OCI-LY1 (cell line): ENCODE measurements around the gene SUGCT.

Experiments
- H2AFZ ChIP-seq: fragments of 200-600 bp; sonication (generic), shearing (Covaris generic); 2 replicates; pipeline ENCODE4 v1.6.0; 2014; ENCODE audit warnings: antibody characterized with exemption, mild to moderate bottlenecking, low read length
- H3F3A ChIP-seq: fragments of 200-600 bp; sonication (generic), shearing (Covaris generic); 2 replicates; pipeline ENCODE4 v1.6.0; 2014; ENCODE audit warnings: mild to moderate bottlenecking, antibody characterized with exemption, low read length, moderate library complexity; ENCODE audit not compliant: insufficient read depth
- H3K27ac ChIP-seq: fragments of 200-600 bp; sonication (generic); 2 replicates; pipeline ENCODE4 v1.5.1; 2014; ENCODE audit warnings: low read length, mixed run types, mild to moderate bottlenecking, low read depth; ENCODE audit not compliant: poor library complexity, severe bottlenecking
- H3K27me3 ChIP-seq: fragments of 200-600 bp; sonication (generic); 2 replicates; pipeline ENCODE4 v1.6.0; 2014; ENCODE audit warnings: antibody characterized with exemption, mild to moderate bottlenecking, low read length, moderate library complexity; ENCODE audit not compliant: insufficient read depth
- H3K36me3 ChIP-seq: fragments of 200-600 bp; sonication (generic); 2 replicates; pipeline ENCODE4 v1.6.1; 2014; ENCODE audit warnings: mild to moderate bottlenecking, antibody characterized with exemption, low read length, moderate library complexity, mixed read lengths; ENCODE audit not compliant: insufficient read depth
- H3K4me1 ChIP-seq: fragments of 200-600 bp; sonication (generic); 2 replicates; pipeline ENCODE4 v1.5.1; 2014; ENCODE audit warnings: mild to moderate bottlenecking, low read length, moderate library complexity; ENCODE audit not compliant: insufficient read depth, severe bottlenecking
- H3K4me2 ChIP-seq: fragments of 200-600 bp; sonication (generic), shearing (Covaris generic); 2 replicates; pipeline ENCODE4 v1.6.1; 2014; ENCODE audit warnings: low read length
- H3K4me3 ChIP-seq: fragments of 200-600 bp; sonication (generic); 2 replicates; pipeline ENCODE4 v1.5.1; 2014; ENCODE audit warnings: low read length, low read depth, mild to moderate bottlenecking, mixed read lengths; ENCODE audit not compliant: poor library complexity, severe bottlenecking
- H3K79me2 ChIP-seq: fragments of 200-600 bp; shearing (Covaris generic); 2 replicates; pipeline ENCODE4 v1.6.1; 2016; ENCODE audit warnings: mixed run types, low read length, mixed read lengths; ENCODE audit not compliant: insufficient read depth
- H3K9ac ChIP-seq: fragments of 200-600 bp; sonication (generic), shearing (Covaris generic); 2 replicates; pipeline ENCODE4 v1.6.1; 2014; ENCODE audit warnings: mild to moderate bottlenecking, low read length, mixed read lengths
- H3K9me2 ChIP-seq: fragments of 200-600 bp; sonication (generic), shearing (Covaris generic); 2 replicates; pipeline ENCODE4 v1.6.1; 2014; ENCODE audit warnings: low read depth, mild to moderate bottlenecking, low read length, mixed read lengths
- H3K9me3 ChIP-seq: fragments of 200-600 bp; shearing (Covaris generic); 2 replicates; pipeline ENCODE4 v1.6.1; 2014; ENCODE audit warnings: low read length, mixed read lengths
- H4K20me1 ChIP-seq: fragments of 200-600 bp; sonication (generic), shearing (Covaris generic); 2 replicates; pipeline ENCODE4 v1.6.0; 2016; ENCODE audit warnings: mild to moderate bottlenecking, low read length; ENCODE audit not compliant: insufficient read depth
- EZH2 ChIP-seq: fragments of 200-600 bp; sonication (generic), shearing (Covaris generic); IDR thresholded peaks from 2 replicates; pipeline ENCODE4 v1.8.0; 2017; ENCODE audit warnings: borderline replicate concordance, mixed run types, mild to moderate bottlenecking, antibody characterized with exemption, low read length, moderate library complexity, mixed read lengths
- TF ChIP-seq, protein P1 (sequence below): fragments of 200-600 bp; sonication (generic), shearing (Covaris generic); IDR thresholded peaks from 2 replicates; pipeline ENCODE4 v1.5.1; 2017; ENCODE audit warnings: mild to moderate bottlenecking, antibody characterized with exemption, low read length, moderate library complexity, mixed read lengths

SUGCT gene

DNA sequence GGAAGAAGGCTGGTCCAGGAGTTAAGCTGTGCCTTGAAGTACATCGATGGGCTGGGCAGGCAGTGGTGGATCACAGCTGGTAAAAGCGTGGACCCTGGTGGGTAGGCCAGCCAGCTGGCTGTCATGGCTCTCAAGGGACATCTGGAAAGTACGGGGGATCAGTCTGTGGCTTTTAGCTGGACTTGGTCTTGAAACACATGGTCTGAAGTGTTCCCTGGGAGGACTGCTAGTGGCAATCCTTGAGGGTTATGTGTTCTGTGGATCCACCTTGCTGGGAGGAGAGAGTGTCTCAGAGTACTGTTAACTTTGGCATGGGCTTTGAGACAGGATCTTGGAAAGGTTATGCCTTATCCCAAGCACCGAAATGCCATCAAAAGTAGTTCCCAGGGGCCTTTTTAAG, 754.3 kb downstream of the SUGCT start:
- no peaks in the 10 kb centered on the region for H3K4me1 ChIP-seq
- H3K27me3 ChIP-seq = no peaks in the 10 kb centered on the region
- H3K36me3 ChIP-seq = no peaks in the 10 kb centered on the region
- H4K20me1 ChIP-seq = no peaks in the 10 kb centered on the region
- no peak overlapping the region for H3K4me3 ChIP-seq
- no peaks in the 10 kb centered on the region for H3K79me2 ChIP-seq
- no peak for TF ChIP-seq EZH2
- TF ChIP-seq, protein P1, sequence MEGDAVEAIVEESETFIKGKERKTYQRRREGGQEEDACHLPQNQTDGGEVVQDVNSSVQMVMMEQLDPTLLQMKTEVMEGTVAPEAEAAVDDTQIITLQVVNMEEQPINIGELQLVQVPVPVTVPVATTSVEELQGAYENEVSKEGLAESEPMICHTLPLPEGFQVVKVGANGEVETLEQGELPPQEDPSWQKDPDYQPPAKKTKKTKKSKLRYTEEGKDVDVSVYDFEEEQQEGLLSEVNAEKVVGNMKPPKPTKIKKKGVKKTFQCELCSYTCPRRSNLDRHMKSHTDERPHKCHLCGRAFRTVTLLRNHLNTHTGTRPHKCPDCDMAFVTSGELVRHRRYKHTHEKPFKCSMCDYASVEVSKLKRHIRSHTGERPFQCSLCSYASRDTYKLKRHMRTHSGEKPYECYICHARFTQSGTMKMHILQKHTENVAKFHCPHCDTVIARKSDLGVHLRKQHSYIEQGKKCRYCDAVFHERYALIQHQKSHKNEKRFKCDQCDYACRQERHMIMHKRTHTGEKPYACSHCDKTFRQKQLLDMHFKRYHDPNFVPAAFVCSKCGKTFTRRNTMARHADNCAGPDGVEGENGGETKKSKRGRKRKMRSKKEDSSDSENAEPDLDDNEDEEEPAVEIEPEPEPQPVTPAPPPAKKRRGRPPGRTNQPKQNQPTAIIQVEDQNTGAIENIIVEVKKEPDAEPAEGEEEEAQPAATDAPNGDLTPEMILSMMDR = no peak
- no peak overlapping the region for H3K4me2 ChIP-seq
- H3F3A ChIP-seq = no peaks in the 10 kb centered on the region
- H2AFZ ChIP-seq = no peak overlapping the region
- H3K9ac ChIP-seq = no peak overlapping the region
- peaks cover 7% of the 10 kb centered on the region; the same call in 1 of the 2 replicates for H3K9me3 ChIP-seq
- H3K27ac ChIP-seq = no peak overlapping the region
- H3K9me2 ChIP-seq = 0 out of 2 replicates have a peak, but pooled peaks cover 2% of the 10 kb centered on the region

DNA sequence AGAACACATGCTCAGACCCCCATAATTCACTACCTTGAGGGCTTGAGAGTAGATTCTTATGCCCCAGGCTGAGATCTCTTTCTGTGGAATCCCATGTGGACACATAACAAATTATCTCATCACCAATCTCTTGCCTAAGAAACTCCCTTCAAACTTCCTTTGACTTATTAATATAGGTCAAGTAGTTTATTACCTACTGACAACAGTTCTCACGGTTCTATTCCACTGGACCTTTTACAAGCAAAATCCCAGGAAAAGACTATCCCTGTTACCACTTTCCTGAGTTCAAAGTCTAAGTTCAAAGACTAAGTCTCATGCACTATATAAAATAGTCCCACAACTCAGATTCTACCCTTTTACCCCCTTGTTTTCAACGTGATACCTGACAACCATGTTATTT, 754.7 kb downstream of the SUGCT start:
- Histone ChIP-seq H3K79me2 (no peaks in the 10 kb centered on the region), H3K27ac (no peak overlapping the region), H3K36me3 (no peaks in the 10 kb centered on the region), H3K9ac (no peak overlapping the region), H3K9me2 (0 out of 2 replicates have a peak, but pooled peaks cover 2% of the 10 kb centered on the region), H3K4me1 (no peaks in the 10 kb centered on the region), H2AFZ (no peak overlapping the region), H3F3A (no peaks in the 10 kb centered on the region), H3K27me3 (no peaks in the 10 kb centered on the region), H3K4me2 (no peak overlapping the region), H3K9me3 (peaks cover 7% of the 10 kb centered on the region; the same call in 1 of the 2 replicates), H3K4me3 (no peak overlapping the region), H4K20me1 (no peaks in the 10 kb centered on the region)
- TF ChIP-seq EZH2 = no peak
- TF ChIP-seq, protein P1 = no peak

DNA sequence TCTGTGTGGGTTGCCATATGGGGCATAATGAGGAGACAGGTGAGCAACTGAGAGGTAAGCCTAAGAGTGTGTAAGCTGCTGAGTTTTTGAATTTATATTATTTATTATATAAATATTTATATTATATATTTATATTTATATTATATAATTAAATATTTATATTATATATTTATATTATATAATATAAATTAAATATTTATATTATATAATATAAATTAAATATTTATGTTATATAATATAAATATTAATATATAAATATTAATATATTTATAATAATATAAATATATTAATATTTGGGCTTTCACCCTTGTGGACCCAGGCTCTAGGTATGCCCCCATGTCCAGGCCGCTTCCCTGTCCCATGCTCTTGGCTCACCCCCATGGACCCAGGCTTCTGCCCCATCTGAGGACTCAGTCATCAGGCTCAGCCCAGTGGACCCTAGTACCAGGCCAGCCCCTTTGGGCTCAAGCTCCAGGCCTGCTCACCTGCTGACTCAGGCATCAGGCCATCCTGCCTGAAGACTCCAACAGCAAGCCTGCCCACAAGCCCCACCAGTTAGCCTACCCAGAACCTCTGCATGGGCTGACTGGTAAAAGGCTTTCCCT, 755.4 kb downstream of the SUGCT start:
- H3K27me3 ChIP-seq = no peaks in the 10 kb centered on the region
- H3K9ac ChIP-seq = no peak overlapping the region
- TF ChIP-seq, protein P1 = no peak
- no peak for TF ChIP-seq EZH2
- H3K9me2 ChIP-seq = 0 out of 2 replicates have a peak, but pooled peaks cover 2% of the 10 kb centered on the region
- no peaks in the 10 kb centered on the region for H3K79me2 ChIP-seq
- no peaks in the 10 kb centered on the region for H3K4me1 ChIP-seq
- H3F3A ChIP-seq = no peaks in the 10 kb centered on the region
- H4K20me1 ChIP-seq = no peaks in the 10 kb centered on the region
- H3K4me3 ChIP-seq = no peak overlapping the region
- H3K36me3 ChIP-seq = no peaks in the 10 kb centered on the region
- no peak overlapping the region for H3K27ac ChIP-seq
- no peak overlapping the region for H3K4me2 ChIP-seq
- H2AFZ ChIP-seq = no peak overlapping the region
- peaks cover 7% of the 10 kb centered on the region; the same call in 1 of the 2 replicates for H3K9me3 ChIP-seq
